Measurements from ENCODE around the gene AQP12A.

AQP12A gene

GRCh38 chr2:240725671-240726070, 34.0 kb downstream of the AQP12A start:
- no peak for DNase-seq

- no peak for DNase-seq
Observed at GRCh38 chr2:240726876-240727275, 35.2 kb downstream of the AQP12A start.

- DNase-seq, result no peak
Observed at GRCh38 chr2:240727439-240727838, 35.8 kb downstream of the AQP12A start.

GRCh38 chr2:240727913-240728312, 36.2 kb downstream of the AQP12A start:
- DNase-seq, result no peak

- no peak for DNase-seq
Observed at GRCh38 chr2:240728361-240728760, 36.7 kb downstream of the AQP12A start.

- DNase-seq, result no peak
Observed at GRCh38 chr2:240728827-240729226, 37.2 kb downstream of the AQP12A start.

GRCh38 chr2:240730501-240731177, 39.0 kb downstream of the AQP12A start:
- no peak for DNase-seq

GRCh38 chr2:240731178-240731545, 39.5 kb downstream of the AQP12A start:
- no peak for DNase-seq

GRCh38 chr2:240732184-240732583, 40.5 kb downstream of the AQP12A start:
- DNase-seq, result no peak

- DNase-seq, result no peak
Observed at GRCh38 chr2:240732911-240733622, 41.4 kb downstream of the AQP12A start.

GRCh38 chr2:240733803-240734495, 42.3 kb downstream of the AQP12A start:
- DNase-seq, result no peak

GRCh38 chr2:240734756-240735155, 43.1 kb downstream of the AQP12A start:
- DNase-seq, result no peak

GRCh38 chr2:240735476-240735875, 43.8 kb downstream of the AQP12A start:
- DNase-seq, result no peak

GRCh38 chr2:240736281-240737250, 44.9 kb downstream of the AQP12A start:
- no peak for DNase-seq

GRCh38 chr2:240737512-240737911, 45.8 kb downstream of the AQP12A start:
- no peak for DNase-seq

GRCh38 chr2:240737958-240738357, 46.3 kb downstream of the AQP12A start:
- DNase-seq, result no peak

GRCh38 chr2:240739797-240740196, 48.1 kb downstream of the AQP12A start:
- no peak for DNase-seq

GRCh38 chr2:240741091-240741490, 49.4 kb downstream of the AQP12A start:
- DNase-seq, result no peak

GRCh38 chr2:240742602-240743095, 51.0 kb downstream of the AQP12A start:
- no peak for DNase-seq

GRCh38 chr2:240745456-240745855, 53.8 kb downstream of the AQP12A start:
- DNase-seq, result no peak

GRCh38 chr2:240745962-240746361, 54.3 kb downstream of the AQP12A start:
- DNase-seq, result no peak

GRCh38 chr2:240746671-240747070, 55.0 kb downstream of the AQP12A start:
- no peak for DNase-seq

GRCh38 chr2:240747256-240747655, 55.6 kb downstream of the AQP12A start:
- DNase-seq, result no peak
